HepG2 (cell line): Measurements from ENCODE around the gene AGAP3. TPM values are rescaled to one million over a fixed set of nuclear protein-coding genes. Genes with fewer than 3 reads are reported as not detected.
A peak's percentile ranks its signal among the peaks of the same experiment; 100 is the strongest.

ENCODE experiments used
- ATAC-seq: fragments of 200-7000 bp; cut with Tn5 transposase; 3 replicates; pipeline ENCODE4 v1.9.1; 2020; ENCODE audit warnings: mild to moderate bottlenecking, moderate library complexity
- BruUV-seq: library from RNA; stranded (reverse); fragments of 400-500 nt; replicated peaks from 2 replicates; lab custom pipeline; 2021; lab: Mats Ljungman, UMichigan
- CTCF ChIA-PET: fragments of 300-600 bp; formaldehyde crosslinking; extraction: SDS; loops from one replicate; lab custom pipeline; 2021; ENCODE audit warnings: low total read pairs, inconsistent platforms, low intra/inter-chr PET ratio; lab: Yijun Ruan, JAX
- POLR2A ChIA-PET: fragments of 350-600 bp; sonication (Branson Sonifier 250); formaldehyde crosslinking; loops from one replicate; lab custom pipeline; 2020; ENCODE audit warnings: antibody characterized with exemption, inconsistent platforms; lab: Yijun Ruan, JAX
- DNase-seq: peaks from one replicate; pipeline ENCODE4 v3.0.0-alpha.2; 2015; ENCODE audit warnings: low spot score
- FAIRE-seq: peaks from 3 replicates; lab custom pipeline; 2011; peaks lifted over from hg19 to GRCh38; lab: Jason Lieb, UNC
- H2AFZ ChIP-seq: one replicate; pipeline ENCODE4 v1.6.1; 2011; ENCODE audit warnings: low read length, inconsistent platforms
- H3K27ac ChIP-seq: fragments of 300-600 bp; 3 replicates; pipeline ENCODE4 v1.8.0; 2011; ENCODE audit warnings: mixed run types, mild to moderate bottlenecking, mixed read lengths, low read length, inconsistent platforms; ENCODE audit not compliant: insufficient read depth; ENCODE audit errors: extremely low read length
- H3K27me3 ChIP-seq, 2 experiments: fragments of 200-600 bp in 1 of 2; 2 replicates in 1 of 2; 3 replicates in 1 of 2; pipeline versions ENCODE4 v1.6.0 to v1.8.0; 2011; ENCODE audit warnings: low read length in 2 of 2, mild to moderate bottlenecking in 2 of 2, moderate library complexity in 2 of 2, inconsistent platforms in 1 of 2; ENCODE audit not compliant: insufficient read depth in 2 of 2, control insufficient read depth in 1 of 2
- H3K36me3 ChIP-seq, 2 experiments: fragments of 200-600 bp in 1 of 2; replicated peaks in 1 of 2; 2 replicates in 1 of 2; 3 replicates in 1 of 2; pipeline versions ENCODE4 v1.5.1 to v1.8.0; 2011; ENCODE audit warnings: low read length in 2 of 2, inconsistent platforms in 1 of 2; ENCODE audit not compliant: insufficient read depth in 2 of 2, control insufficient read depth in 1 of 2
- H3K4me1 ChIP-seq: 2 replicates; pipeline ENCODE4 v1.5.1; 2012; ENCODE audit warnings: low read length, inconsistent platforms; ENCODE audit not compliant: insufficient read depth
- H3K4me2 ChIP-seq: 2 replicates; pipeline ENCODE4 v1.6.0; 2011; ENCODE audit warnings: low read depth, low read length, inconsistent platforms
- H3K4me3 ChIP-seq, 3 experiments: fragments of 200-600 bp in 1 of 3; sonication (generic), shearing (Covaris generic) in 1 of 3; replicated peaks in 1 of 3; 2 replicates each; pipeline ENCODE4 v1.5.1; 2011 to 2016; ENCODE audit warnings: low read length in 3 of 3, inconsistent platforms in 2 of 3, low read depth in 2 of 3, mild to moderate bottlenecking in 2 of 3, control low read depth in 1 of 3, mixed read lengths in 1 of 3; ENCODE audit not compliant: insufficient read depth in 1 of 3
- H3K79me2 ChIP-seq: one replicate; pipeline ENCODE4 v1.6.1; 2011; ENCODE audit warnings: low read length, inconsistent platforms; ENCODE audit not compliant: insufficient read depth
- H3K9ac ChIP-seq: 2 replicates; pipeline ENCODE4 v1.6.0; 2011; ENCODE audit warnings: mild to moderate bottlenecking, low read depth, low read length, inconsistent platforms; ENCODE audit not compliant: insufficient read depth
- H3K9me3 ChIP-seq: 2 replicates; pipeline ENCODE4 v1.5.1; 2012; ENCODE audit warnings: mild to moderate bottlenecking, low read length
- H4K20me1 ChIP-seq: 2 replicates; pipeline ENCODE4 v1.6.0; 2011; ENCODE audit warnings: inconsistent platforms, mild to moderate bottlenecking, low read length, moderate library complexity; ENCODE audit not compliant: insufficient read depth
- DNMT3B ChIP-seq: conservative IDR thresholded peaks from 2 replicates; pipeline ENCODE4 v1.6.1; 2016; ENCODE audit warnings: missing biosample characterization, control low read depth
- HDAC2 ChIP-seq: sonication (generic); formaldehyde crosslinking; IDR thresholded peaks from 2 replicates; pipeline ENCODE4 v1.4.0; 2020; ENCODE audit warnings: missing genetic modification reagents
- SKI ChIP-seq: fragments of 450-650 bp; IDR thresholded peaks from one replicate; pipeline ENCODE4 v1.6.1; 2018; ENCODE audit warnings: mild to moderate bottlenecking; ENCODE audit not compliant: partially characterized antibody
- THAP11 ChIP-seq: IDR thresholded peaks from 2 replicates; pipeline ENCODE4 v1.6.1; 2016; ENCODE audit warnings: missing biosample characterization, missing genetic modification reagents
- ZFP36L1 ChIP-seq: sonication (generic); formaldehyde crosslinking; IDR thresholded peaks from 2 replicates; pipeline ENCODE4 v1.8.0; 2022; ENCODE audit warnings: mild to moderate bottlenecking, missing genetic modification reagents, moderate library complexity
- ZNF44 ChIP-seq: sonication (generic); formaldehyde crosslinking; IDR thresholded peaks from 2 replicates; pipeline ENCODE4 v1.5.1; 2020; ENCODE audit warnings: mild to moderate bottlenecking, missing genetic modification reagents
- ZNF572 ChIP-seq: sonication (generic); formaldehyde crosslinking; IDR thresholded peaks from 2 replicates; pipeline ENCODE4 v1.5.1; 2020; ENCODE audit warnings: mild to moderate bottlenecking, missing genetic modification reagents
- ZNF878 ChIP-seq: sonication (generic); formaldehyde crosslinking; IDR thresholded peaks from 2 replicates; pipeline ENCODE4 v1.8.1; 2023; ENCODE audit warnings: mild to moderate bottlenecking, missing genetic modification reagents, moderate library complexity
- WGBS: methylation state at CpG from one replicate; pipeline ENCODE4 v1.1.6; 2017; ENCODE audit warnings: low lambda C conversion rate; 5-methylcytosine and 5-hydroxymethylcytosine counted together
- in situ Hi-C: cut with HindIII; loops from 2 replicates; pipeline ENCODE4 v1.10.0; 2017; ENCODE audit warnings: low pct_unique_long_range_greater_than_20kb; ENCODE audit not compliant: extremely low pct_ligation_motif_present
- intact Hi-C: fragments of 100-400 bp; cut with micrococcal nuclease; formaldehyde crosslinking; loops from one replicate; pipeline ENCODE4 v1.10.0; 2022; ENCODE audit not compliant: unreplicated experiment
- polyA plus RNA-seq, 8 experiments: library from polyadenylated mRNA; depleted of rRNA in 3 of 8; stranded (reverse) in 7 of 8; unstranded in 1 of 8; fragments of >200 nt; fragmentation: Illumina TruSeq in 4 of 8; extraction: Trizol in 4 of 8; gene quantifications; 2 replicates each; pipeline versions ENCODE4 v1.2.1 to v1.2.3, GENCODE V29; 2011 to 2016; ENCODE audit warnings: low read depth in 4 of 8, missing spikeins in 1 of 8, mixed read lengths in 1 of 8; ENCODE audit not compliant: insufficient read depth in 1 of 8
- total RNA-seq, 5 experiments: library from RNA; depleted of rRNA; stranded (reverse); fragments of >200 nt; fragmentation: Illumina TruSeq; extraction: Trizol; gene quantifications; 2 replicates each; pipeline ENCODE4 v1.2.3, GENCODE V29; 2016; ENCODE audit warnings: low read depth in 1 of 5
- TF ChIP-seq, protein P1 (sequence below), 2 experiments: sonication (generic) in 1 of 2; formaldehyde crosslinking in 1 of 2; IDR thresholded peaks; 2 replicates each; pipeline versions ENCODE4 v1.4.0 to v1.6.1; 2018 to 2020; ENCODE audit warnings: missing genetic modification reagents in 2 of 2, borderline replicate concordance in 1 of 2, low read depth in 1 of 2, mild to moderate bottlenecking in 1 of 2, missing biosample characterization in 1 of 2
- TF ChIP-seq, protein P2 (sequence below): sonication (generic); formaldehyde crosslinking; IDR thresholded peaks from 2 replicates; pipeline ENCODE4 v1.5.1; 2020; ENCODE audit warnings: missing genetic modification reagents, mild to moderate bottlenecking, borderline replicate concordance
- TF ChIP-seq, protein P3 (sequence below): sonication (generic); formaldehyde crosslinking; IDR thresholded peaks from 2 replicates; pipeline ENCODE4 v1.5.0; 2020; ENCODE audit warnings: missing genetic modification reagents
- TF ChIP-seq, protein P4 (sequence below): sonication (generic); formaldehyde crosslinking; IDR thresholded peaks from 2 replicates; pipeline ENCODE4 v1.4.0; 2020; ENCODE audit warnings: mild to moderate bottlenecking, missing genetic modification reagents
- TF ChIP-seq, protein P5 (sequence below): sonication (generic); formaldehyde crosslinking; conservative IDR thresholded peaks from 2 replicates; pipeline ENCODE4 v1.8.0; 2022; ENCODE audit warnings: missing genetic modification reagents

Gene AGAP3
- total and polyA plus RNA-seq, 2 of the 13 experiments (the other 11 are each of a cell fraction or from before 2014, with no cell fraction given) = 31.3 to 61.4 TPM

DNA sequence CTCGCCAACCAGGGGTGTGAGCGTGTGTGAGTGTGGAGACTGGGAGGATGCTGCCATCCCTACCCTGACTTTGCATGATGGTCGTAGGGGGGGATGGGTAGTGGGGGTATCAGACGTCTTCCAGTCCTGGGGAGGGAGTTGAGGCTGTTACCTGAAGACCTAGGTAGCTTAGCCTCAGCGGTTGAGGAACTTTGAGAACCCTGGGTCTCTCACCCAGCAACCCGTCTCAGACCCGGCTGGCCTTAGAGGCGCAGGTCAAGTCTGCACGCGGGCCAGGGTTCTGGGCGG lies 24.2 kb upstream of the AGAP3 start (continued):
- TF ChIP-seq HDAC2 (CRISPR knock-in tag) (peak; percentile 17; the same call in 1 of the 2 replicates), ZNF572 (CRISPR knock-in tag) (no peak), THAP11 (CRISPR knock-in tag) (no peak)
- TF ChIP-seq, protein P1, sequence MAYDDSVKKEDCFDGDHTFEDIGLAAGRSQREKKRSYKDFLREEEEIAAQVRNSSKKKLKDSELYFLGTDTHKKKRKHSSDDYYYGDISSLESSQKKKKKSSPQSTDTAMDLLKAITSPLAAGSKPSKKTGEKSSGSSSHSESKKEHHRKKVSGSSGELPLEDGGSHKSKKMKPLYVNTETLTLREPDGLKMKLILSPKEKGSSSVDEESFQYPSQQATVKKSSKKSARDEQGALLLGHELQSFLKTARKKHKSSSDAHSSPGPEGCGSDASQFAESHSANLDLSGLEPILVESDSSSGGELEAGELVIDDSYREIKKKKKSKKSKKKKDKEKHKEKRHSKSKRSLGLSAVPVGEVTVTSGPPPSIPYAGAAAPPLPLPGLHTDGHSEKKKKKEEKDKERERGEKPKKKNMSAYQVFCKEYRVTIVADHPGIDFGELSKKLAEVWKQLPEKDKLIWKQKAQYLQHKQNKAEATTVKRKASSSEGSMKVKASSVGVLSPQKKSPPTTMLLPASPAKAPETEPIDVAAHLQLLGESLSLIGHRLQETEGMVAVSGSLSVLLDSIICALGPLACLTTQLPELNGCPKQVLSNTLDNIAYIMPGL (CRISPR knock-in tag; IDR thresholded peaks at IDR 0.05; ENCODE audit: borderline replicate concordance in 1 of 2, low read depth in 1 of 2) = no peak

DNA sequence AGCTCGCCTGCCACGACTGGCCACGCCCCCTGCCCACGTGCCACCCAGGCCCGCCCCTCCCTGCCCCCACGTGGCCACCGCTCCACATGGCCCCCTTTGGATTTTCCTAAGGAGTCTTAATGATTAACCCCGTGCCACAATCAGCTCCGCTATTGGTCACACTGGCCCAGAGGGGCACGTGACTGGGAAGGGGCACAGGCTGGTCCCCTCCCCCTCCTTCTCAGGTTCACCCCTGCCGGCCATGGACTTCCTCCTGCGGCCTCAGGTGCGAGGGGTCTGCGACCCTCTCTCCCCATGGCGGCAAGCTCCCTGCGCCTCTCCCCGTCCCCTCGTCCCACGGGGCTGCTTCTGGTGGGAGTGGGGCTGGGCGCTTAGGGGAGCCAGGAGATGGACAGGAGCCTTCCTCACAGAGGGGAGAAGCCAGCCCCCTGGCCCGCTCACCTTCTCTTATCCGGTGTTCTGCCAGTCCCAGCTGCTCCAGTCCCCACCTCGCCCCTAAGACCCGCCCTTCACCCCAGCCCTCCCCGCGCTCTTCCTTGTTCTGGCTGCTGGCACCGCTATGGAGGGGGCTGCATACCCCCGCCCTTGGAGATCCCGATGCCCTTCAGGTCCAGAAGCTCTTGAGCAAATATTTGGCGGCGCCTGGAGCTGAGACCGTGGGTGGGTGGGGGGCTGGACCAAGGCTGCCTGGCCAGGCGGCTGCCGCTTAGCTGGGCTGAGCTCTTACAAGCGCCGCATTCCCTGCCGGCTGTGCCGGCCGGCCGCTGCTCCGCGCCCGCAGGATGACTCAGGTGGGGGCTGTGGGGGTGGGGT lies 23.7 kb upstream of the AGAP3 start:
- H3K4me2 ChIP-seq = peak overlapping the region; percentile 98
- ATAC-seq = peak; percentile 59
- BruUV-seq = no TSS peak
- TF ChIP-seq ZNF878 (CRISPR knock-in tag) = no peak
- TF ChIP-seq ZNF44 = no peak
- TF ChIP-seq, protein P2, sequence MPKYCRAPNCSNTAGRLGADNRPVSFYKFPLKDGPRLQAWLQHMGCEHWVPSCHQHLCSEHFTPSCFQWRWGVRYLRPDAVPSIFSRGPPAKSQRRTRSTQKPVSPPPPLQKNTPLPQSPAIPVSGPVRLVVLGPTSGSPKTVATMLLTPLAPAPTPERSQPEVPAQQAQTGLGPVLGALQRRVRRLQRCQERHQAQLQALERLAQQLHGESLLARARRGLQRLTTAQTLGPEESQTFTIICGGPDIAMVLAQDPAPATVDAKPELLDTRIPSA = no peak
- no peak for TF ChIP-seq SKI
- TF ChIP-seq, protein P3, sequence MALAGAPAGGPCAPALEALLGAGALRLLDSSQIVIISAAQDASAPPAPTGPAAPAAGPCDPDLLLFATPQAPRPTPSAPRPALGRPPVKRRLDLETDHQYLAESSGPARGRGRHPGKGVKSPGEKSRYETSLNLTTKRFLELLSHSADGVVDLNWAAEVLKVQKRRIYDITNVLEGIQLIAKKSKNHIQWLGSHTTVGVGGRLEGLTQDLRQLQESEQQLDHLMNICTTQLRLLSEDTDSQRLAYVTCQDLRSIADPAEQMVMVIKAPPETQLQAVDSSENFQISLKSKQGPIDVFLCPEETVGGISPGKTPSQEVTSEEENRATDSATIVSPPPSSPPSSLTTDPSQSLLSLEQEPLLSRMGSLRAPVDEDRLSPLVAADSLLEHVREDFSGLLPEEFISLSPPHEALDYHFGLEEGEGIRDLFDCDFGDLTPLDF (CRISPR knock-in tag) = no peak
- TF ChIP-seq, protein P4, sequence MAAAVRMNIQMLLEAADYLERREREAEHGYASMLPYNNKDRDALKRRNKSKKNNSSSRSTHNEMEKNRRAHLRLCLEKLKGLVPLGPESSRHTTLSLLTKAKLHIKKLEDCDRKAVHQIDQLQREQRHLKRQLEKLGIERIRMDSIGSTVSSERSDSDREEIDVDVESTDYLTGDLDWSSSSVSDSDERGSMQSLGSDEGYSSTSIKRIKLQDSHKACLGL = no peak; the same call in 1 of the 2 replicates
- TF ChIP-seq, protein P5, sequence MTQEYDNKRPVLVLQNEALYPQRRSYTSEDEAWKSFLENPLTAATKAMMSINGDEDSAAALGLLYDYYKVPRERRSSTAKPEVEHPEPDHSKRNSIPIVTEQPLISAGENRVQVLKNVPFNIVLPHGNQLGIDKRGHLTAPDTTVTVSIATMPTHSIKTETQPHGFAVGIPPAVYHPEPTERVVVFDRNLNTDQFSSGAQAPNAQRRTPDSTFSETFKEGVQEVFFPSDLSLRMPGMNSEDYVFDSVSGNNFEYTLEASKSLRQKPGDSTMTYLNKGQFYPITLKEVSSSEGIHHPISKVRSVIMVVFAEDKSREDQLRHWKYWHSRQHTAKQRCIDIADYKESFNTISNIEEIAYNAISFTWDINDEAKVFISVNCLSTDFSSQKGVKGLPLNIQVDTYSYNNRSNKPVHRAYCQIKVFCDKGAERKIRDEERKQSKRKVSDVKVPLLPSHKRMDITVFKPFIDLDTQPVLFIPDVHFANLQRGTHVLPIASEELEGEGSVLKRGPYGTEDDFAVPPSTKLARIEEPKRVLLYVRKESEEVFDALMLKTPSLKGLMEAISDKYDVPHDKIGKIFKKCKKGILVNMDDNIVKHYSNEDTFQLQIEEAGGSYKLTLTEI (CRISPR knock-in tag) = no peak
- TF ChIP-seq ZFP36L1 (CRISPR knock-in tag) = peak; percentile 39; the same call in 1 of the 2 replicates
- no peak for TF ChIP-seq DNMT3B (CRISPR knock-in tag)

More for the DNA sequence above, 23.7 kb upstream of the AGAP3 start:
- Histone ChIP-seq H3K4me3 (peak overlapping the region; percentile 62 to 80 (median 70)), H3K27me3 (no peaks in the 10 kb centered on the region; a peak in 1 of 5 replicates), H4K20me1 (peaks cover 4% of the 10 kb centered on the region; the same call in 1 of the 2 replicates), H3K4me1 (peaks cover 45% of the 10 kb centered on the region), H3K36me3 (peaks cover 8 to 32% of the 10 kb centered on the region in 2 experiments; a peak in 4 of 5 replicates), H2AFZ (no peak overlapping the region), H3K79me2 (peaks cover 16% of the 10 kb centered on the region), H3K9me3 (no peaks in the 10 kb centered on the region), H3K27ac (peak overlapping the region; percentile 95), H3K9ac (peak overlapping the region; percentile 82)
- intact Hi-C loops = loop anchor here (1.0 kb wide), 1 partner anchor 18 kb away; the partner anchor contains the start of gene FASTK
- DNase-seq (peak; percentile 97), FAIRE-seq (peak; percentile 97)
- 1% methylated on average over 14 of the region's 43 CpGs for WGBS
- ChIA-PET POLR2A (interaction anchor here (0.6 to 4.4 kb wide), 20 partner anchors 10 to 457 kb away, joined by 3 to 144 read pairs (median 6); partner anchors contain the start of genes ABCB8, ABCF2, AGAP3 and FASTK), CTCF (no interaction called here)
- in situ Hi-C loops = no loop called here
